NCI-H187 treated with DMSO at 0.1 percent for 48 hours (cell line): Measurements from ENCODE around the gene CEACAM4.

Experiments used
- DNase-seq: peaks from one replicate; lab custom pipeline; 2025; lab: John Stamatoyannopoulos, UW

CEACAM4 gene

GRCh38 chr19:41617941-41618730 is 8.7 kb downstream of the CEACAM4 start:
- no peak for DNase-seq

GRCh38 chr19:41616792-41617621 is 9.9 kb downstream of the CEACAM4 start:
- DNase-seq = no peak

DNA sequence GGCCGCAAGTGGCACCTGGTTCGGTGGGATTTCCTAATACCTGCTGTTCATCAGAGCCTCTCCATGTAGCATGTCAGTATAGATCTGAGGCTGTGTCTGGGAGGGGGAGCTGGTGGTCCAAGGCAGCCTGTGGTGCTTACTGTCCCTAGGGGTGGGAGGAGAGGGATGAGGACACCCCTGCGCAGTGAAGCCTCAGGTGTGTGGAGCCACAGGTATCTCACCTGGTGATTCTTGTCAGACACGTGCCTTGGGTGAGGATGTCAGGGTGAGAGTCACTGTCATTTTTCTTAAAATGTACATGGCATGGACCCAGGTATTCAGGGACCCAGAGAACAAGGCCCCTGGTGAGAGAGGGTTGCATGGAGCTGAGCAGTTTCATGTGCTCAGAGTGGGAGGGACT is 11.7 kb downstream of the CEACAM4 start:
- DNase-seq = no peak

GRCh38 chr19:41612483-41612882 is 14.4 kb downstream of the CEACAM4 start:
- no peak for DNase-seq

GRCh38 chr19:41610789-41611188 is 16.1 kb downstream of the CEACAM4 start:
- DNase-seq = no peak

- no peak for DNase-seq
Measured at GRCh38 chr19:41607668-41608067, 19.2 kb downstream of the CEACAM4 start.

- no peak for DNase-seq
Measured at GRCh38 chr19:41606215-41606837, 20.5 kb downstream of the CEACAM4 start.

DNA sequence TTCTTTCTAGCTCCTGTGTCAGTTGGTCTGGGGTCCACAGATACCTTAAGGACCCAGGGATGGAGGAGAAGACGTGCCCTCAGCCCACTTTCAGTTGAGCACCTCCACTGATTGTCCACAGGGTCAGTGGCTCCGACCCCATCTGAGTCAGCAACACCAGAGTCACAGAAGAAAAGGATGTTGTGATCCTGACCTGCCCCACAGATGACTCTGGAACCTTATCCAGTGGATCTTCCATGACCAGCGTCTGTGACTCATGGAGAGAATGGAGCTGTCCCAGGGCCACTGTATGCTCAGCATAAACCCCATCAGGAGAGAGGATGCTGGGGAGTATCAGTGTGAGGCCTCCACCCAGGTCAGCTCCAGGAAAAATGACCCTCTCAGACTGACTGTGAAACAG is 22.0 kb downstream of the CEACAM4 start:
- DNase-seq = no peak

DNA sequence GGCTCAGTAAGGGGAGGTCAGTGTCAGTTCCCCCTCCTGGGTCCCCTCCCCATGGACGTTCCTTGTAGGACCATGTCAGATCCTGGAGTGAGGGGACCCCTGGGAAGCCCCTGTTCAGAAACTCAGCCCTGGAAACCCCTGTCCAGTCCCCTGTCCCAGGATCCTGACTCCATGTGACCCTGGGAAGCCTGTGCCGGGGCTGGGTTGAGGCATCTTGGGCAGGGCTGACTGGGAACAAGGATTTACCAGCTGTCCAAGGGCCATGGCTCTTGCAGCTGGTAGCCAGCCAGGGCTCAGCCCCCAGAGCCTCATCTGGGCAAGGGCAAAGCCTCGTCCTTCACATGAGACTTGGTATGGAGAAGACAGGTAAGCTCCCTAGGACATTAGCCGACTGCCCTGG is 25.1 kb downstream of the CEACAM4 start:
- no peak for DNase-seq

DNA sequence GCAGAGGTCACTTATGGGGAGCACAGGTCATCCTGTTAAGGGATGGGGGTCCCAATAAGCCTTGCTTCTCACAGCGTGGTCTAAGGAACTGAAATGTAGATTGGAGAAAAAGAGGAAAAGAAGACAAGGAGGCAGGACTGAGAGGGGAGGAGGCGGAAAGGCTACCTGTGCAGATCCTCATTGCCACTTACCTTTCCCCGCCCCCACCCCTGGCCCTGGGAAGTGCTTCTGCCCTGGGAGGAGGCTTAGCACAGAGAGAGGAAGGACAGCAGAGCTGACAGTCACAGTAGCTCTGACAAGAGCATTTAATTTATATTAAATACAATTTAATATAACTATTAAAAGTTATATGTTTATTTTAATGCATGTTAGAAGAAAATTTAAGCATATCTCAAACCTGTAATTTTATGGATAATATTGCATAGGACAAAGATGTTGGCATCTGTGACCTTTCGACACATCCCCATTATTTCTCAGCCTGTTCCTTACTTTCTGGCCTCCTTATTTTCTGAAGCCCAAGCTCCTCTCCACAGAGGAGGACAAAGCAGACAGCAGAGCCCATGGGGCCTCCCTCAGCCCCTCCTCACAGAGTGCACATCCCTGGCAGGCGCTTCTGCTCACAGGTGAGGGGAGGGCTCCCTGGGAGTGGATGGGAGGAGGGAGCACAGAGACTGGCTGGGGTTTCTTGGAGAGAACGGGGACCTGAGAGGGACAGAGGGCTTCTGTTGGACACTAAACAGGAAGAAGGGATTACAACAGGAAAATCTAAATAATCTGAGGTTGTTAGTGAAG is 27.5 kb downstream of the CEACAM4 start:
- DNase-seq = no peak

GRCh38 chr19:41597600-41598041 is 29.3 kb downstream of the CEACAM4 start:
- peak; percentile 48 for DNase-seq

DNA sequence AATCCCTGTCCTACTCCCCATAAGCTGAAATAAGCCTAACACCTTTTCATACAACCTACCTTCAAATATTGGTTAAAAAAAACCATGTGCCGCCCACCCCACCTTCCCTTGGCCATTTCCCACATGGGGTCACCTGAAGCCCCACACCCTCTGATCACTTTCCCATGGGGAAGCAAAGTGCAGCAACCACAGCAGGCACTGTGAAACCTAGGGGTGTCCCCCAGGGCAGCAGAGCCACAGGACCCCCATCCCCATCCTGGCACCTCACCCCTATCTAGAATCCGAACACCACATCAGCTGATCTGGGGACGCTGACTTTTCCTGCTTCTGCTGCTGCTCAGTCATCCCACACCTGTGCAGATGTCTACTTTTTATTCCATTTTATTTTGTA is 31.0 kb downstream of the CEACAM4 start:
- no peak for DNase-seq

- peak; percentile 36 for DNase-seq
Measured at GRCh38 chr19:41595258-41595889, 31.5 kb downstream of the CEACAM4 start.

GRCh38 chr19:41591951-41592562 is 34.8 kb downstream of the CEACAM4 start:
- no peak for DNase-seq

- no peak for DNase-seq
Measured at GRCh38 chr19:41590936-41591335, 35.9 kb downstream of the CEACAM4 start.

DNA sequence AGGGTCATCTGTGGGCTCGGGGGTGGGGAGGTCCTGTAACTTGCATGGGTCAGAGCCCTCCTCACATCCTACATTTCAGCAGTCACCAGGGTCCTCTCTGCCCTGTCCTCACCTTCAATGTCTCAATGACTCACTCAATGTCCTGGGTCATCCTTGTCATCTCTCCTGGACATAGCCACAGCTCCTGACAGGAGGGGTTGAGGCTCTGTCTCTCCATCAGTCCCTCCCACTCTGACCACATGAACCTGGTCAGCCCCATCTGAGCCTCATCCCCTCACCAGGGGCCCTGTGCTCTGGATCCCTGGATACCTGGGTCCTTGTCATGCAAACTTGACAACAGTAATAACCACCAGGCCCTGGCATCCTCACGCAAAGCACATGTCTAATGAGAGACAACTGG is 37.5 kb downstream of the CEACAM4 start:
- no peak for DNase-seq

GRCh38 chr19:41588497-41589209 is 38.2 kb downstream of the CEACAM4 start:
- DNase-seq = no peak

- DNase-seq = no peak
Measured at GRCh38 chr19:41587838-41588210, 39.0 kb downstream of the CEACAM4 start.

GRCh38 chr19:41587101-41587837 is 39.6 kb downstream of the CEACAM4 start:
- DNase-seq = no peak

- DNase-seq = no peak
Measured at GRCh38 chr19:41586064-41586463, 40.8 kb downstream of the CEACAM4 start.
